Measurements from ENCODE around the gene VASH2. TPM values are rescaled to one million over a fixed set of nuclear protein-coding genes. Genes with fewer than 3 reads are reported as not detected.

Gene VASH2
- total RNA-seq (0.17 and 1.0 TPM in 2 replicates), polyA plus RNA-seq (0.22 and 0.46 TPM in 2 replicates), polyA minus RNA-seq (ENCODE audit: low replicate concordance) (not detected in 2 replicates)
- 0.17 and 0.59 TPM in 2 replicates for polyA plus RNA-seq (2012)

GRCh38 chr1:212950243-212951125 is at the start of gene VASH2:
TSS of gene VASH2 (plus strand) at chr1:212950541. CDS start at chr1:212951543, 1,002 bp downstream.
- Histone ChIP-seq H3K4me3 (replicated peaks in 1 of 4; ENCODE audit: control extremely low read depth in 1 of 4, insufficient read depth in 1 of 4, low read depth in 3 of 4, low read length in 4 of 4) (peak within 1 kb of the TSS; percentile 26 to 72 (median 57)), H3K27me3 (ENCODE audit: control insufficient read depth, insufficient read depth, low read length) (peaks cover 46% of the 10 kb centered on the region), H3K4me2 (ENCODE audit: extremely low read depth, insufficient read depth, low read length) (peak within 1 kb of the TSS; percentile 86), H4K20me1 (ENCODE audit: control insufficient read depth, extremely low read depth, insufficient read depth, low read length) (no peaks in the 10 kb centered on the region), H3K79me2 (ENCODE audit: control insufficient read depth, insufficient read depth, low read length) (no peaks in the 10 kb centered on the region), H3K9me3 (ENCODE audit: control insufficient read depth, insufficient read depth, low read depth, low read length) (no peaks in the 10 kb centered on the region), H3K27ac (ENCODE audit: insufficient read depth, low read length) (no peak within 1 kb of the TSS), H3K4me1 (ENCODE audit: control insufficient read depth, extremely low read depth, insufficient read depth, low read length) (peaks cover 2% of the 10 kb centered on the region), H3K9ac (ENCODE audit: insufficient read depth, low read length) (peak within 1 kb of the TSS; percentile 7), H2AFZ (ENCODE audit: low read length) (peak within 1 kb of the TSS; percentile 67), H3K36me3 (ENCODE audit: control insufficient read depth, insufficient read depth, low read length) (no peaks in the 10 kb centered on the region)
- peak; percentile 70 to 83 for DNase-seq (ENCODE audit: low read depth in 2 of 2)
- TF ChIP-seq CTCF (conservative IDR thresholded peaks at IDR 0.05 in 1 of 2, IDR thresholded peaks at IDR 0.05 in 1 of 2; ENCODE audit: low read depth in 1 of 2, low read length in 2 of 2) (no peak), EZH2 (IDR thresholded peaks at IDR 0.05; ENCODE audit: low read length, missing control alignments) (no peak)

- Histone ChIP-seq H3K79me2 (ENCODE audit: control insufficient read depth, insufficient read depth, low read length) (no peaks in the 10 kb centered on the region), H3K4me3 (replicated peaks in 1 of 4; ENCODE audit: control extremely low read depth in 1 of 4, insufficient read depth in 1 of 4, low read depth in 3 of 4, low read length in 4 of 4) (no peak overlapping the region), H2AFZ (ENCODE audit: low read length) (no peak overlapping the region), H4K20me1 (ENCODE audit: control insufficient read depth, extremely low read depth, insufficient read depth, low read length) (no peaks in the 10 kb centered on the region), H3K4me1 (ENCODE audit: control insufficient read depth, extremely low read depth, insufficient read depth, low read length) (no peaks in the 10 kb centered on the region), H3K9me3 (ENCODE audit: control insufficient read depth, insufficient read depth, low read depth, low read length) (no peaks in the 10 kb centered on the region), H3K9ac (ENCODE audit: insufficient read depth, low read length) (no peak overlapping the region), H3K4me2 (ENCODE audit: extremely low read depth, insufficient read depth, low read length) (no peak overlapping the region), H3K27ac (ENCODE audit: insufficient read depth, low read length) (no peak overlapping the region), H3K27me3 (ENCODE audit: control insufficient read depth, insufficient read depth, low read length) (no peaks in the 10 kb centered on the region), H3K36me3 (ENCODE audit: control insufficient read depth, insufficient read depth, low read length) (peaks cover 2% of the 10 kb centered on the region)
- TF ChIP-seq EZH2 (IDR thresholded peaks at IDR 0.05; ENCODE audit: low read length, missing control alignments) (no peak), CTCF (conservative IDR thresholded peaks at IDR 0.05 in 1 of 2, IDR thresholded peaks at IDR 0.05 in 1 of 2; ENCODE audit: low read depth in 1 of 2, low read length in 2 of 2) (no peak)
- no peak for DNase-seq (ENCODE audit: low read depth in 2 of 2)
These were observed 49.1 kb upstream of the VASH2 start for GRCh38 chr1:212901290-212901689.

GRCh38 chr1:212902054-212902453 is 48.3 kb upstream of the VASH2 start:
- H4K20me1 ChIP-seq (ENCODE audit: control insufficient read depth, extremely low read depth, insufficient read depth, low read length), result no peaks in the 10 kb centered on the region
- DNase-seq (ENCODE audit: low read depth in 2 of 2), result no peak

More at GRCh38 chr1:212902054-212902453, 48.3 kb upstream of the VASH2 start:
- TF ChIP-seq CTCF (conservative IDR thresholded peaks at IDR 0.05 in 1 of 2, IDR thresholded peaks at IDR 0.05 in 1 of 2; ENCODE audit: low read depth in 1 of 2, low read length in 2 of 2), result no peak
- TF ChIP-seq EZH2 (IDR thresholded peaks at IDR 0.05; ENCODE audit: low read length, missing control alignments), result no peak
- H3K27ac ChIP-seq (ENCODE audit: insufficient read depth, low read length), result no peak overlapping the region
- no peaks in the 10 kb centered on the region for H3K79me2 ChIP-seq (ENCODE audit: control insufficient read depth, insufficient read depth, low read length)
- H3K4me3 ChIP-seq (replicated peaks in 1 of 4; ENCODE audit: control extremely low read depth in 1 of 4, insufficient read depth in 1 of 4, low read depth in 3 of 4, low read length in 4 of 4), result no peak overlapping the region
- no peak overlapping the region for H2AFZ ChIP-seq (ENCODE audit: low read length)
- H3K9me3 ChIP-seq (ENCODE audit: control insufficient read depth, insufficient read depth, low read depth, low read length), result no peaks in the 10 kb centered on the region
- no peak overlapping the region for H3K4me2 ChIP-seq (ENCODE audit: extremely low read depth, insufficient read depth, low read length)
- no peaks in the 10 kb centered on the region for H3K27me3 ChIP-seq (ENCODE audit: control insufficient read depth, insufficient read depth, low read length)
- no peak overlapping the region for H3K9ac ChIP-seq (ENCODE audit: insufficient read depth, low read length)
- peaks cover 2% of the 10 kb centered on the region for H3K36me3 ChIP-seq (ENCODE audit: control insufficient read depth, insufficient read depth, low read length)
- no peaks in the 10 kb centered on the region for H3K4me1 ChIP-seq (ENCODE audit: control insufficient read depth, extremely low read depth, insufficient read depth, low read length)

Data from fibroblast of lung (primary cell).